Activated gamma-delta T cell (primary cell): ENCODE results near the gene NOC3L.
"Not testable (repeated sequence)": the region's sequence is repeated elsewhere in the genome, so short reads cannot be mapped to it uniquely, and the experiment has no call there.

ENCODE experiments used
- DNase-seq: peaks from one replicate; lab custom pipeline; 2025; lab: John Stamatoyannopoulos, UW
- total RNA-seq, 2 donors: gene quantifications; one replicate each; lab custom pipeline; 2026; lab: John Stamatoyannopoulos, UW

The NOC3L gene
- total RNA-seq: 45.8 to 57.0 reads per million in 2 donors

- DNase-seq: peak; percentile 87
Measured at GRCh38 chr10:94362360-94363250, at the start of gene NOC3L. NOC3L (minus strand) TSS chr10:94362939; CDS start chr10:94362838, 101 bp downstream.

GRCh38 chr10:94412449-94412848 lies 49.7 kb upstream of the NOC3L start:
- no peak for DNase-seq

GRCh38 chr10:94411304-94411703 lies 48.6 kb upstream of the NOC3L start:
- DNase-seq: no peak

GRCh38 chr10:94409021-94409657 lies 46.4 kb upstream of the NOC3L start:
- DNase-seq: no peak

- no peak for DNase-seq
Measured at GRCh38 chr10:94407668-94408067, 44.9 kb upstream of the NOC3L start.

- no peak for DNase-seq
Measured at GRCh38 chr10:94405406-94405805, 42.7 kb upstream of the NOC3L start.

- DNase-seq: no peak
Measured at GRCh38 chr10:94403380-94404213, 40.9 kb upstream of the NOC3L start.

GRCh38 chr10:94402843-94403379 lies 40.2 kb upstream of the NOC3L start:
- DNase-seq: no peak

- no peak for DNase-seq
Measured at GRCh38 chr10:94402204-94402842, 39.6 kb upstream of the NOC3L start, which contains the start of gene TBC1D12. TBC1D12 (plus strand) TSS chr10:94402541; CDS start chr10:94402614, 73 bp downstream.

- DNase-seq: no peak
Measured at GRCh38 chr10:94398762-94399161, 36.0 kb upstream of the NOC3L start.

GRCh38 chr10:94397549-94398370 lies 35.0 kb upstream of the NOC3L start:
- DNase-seq: no peak

GRCh38 chr10:94392117-94392516 lies 29.4 kb upstream of the NOC3L start:
- not testable (repeated sequence) for DNase-seq

- DNase-seq: not testable (repeated sequence)
Measured at GRCh38 chr10:94385733-94386132, 23.0 kb upstream of the NOC3L start.

- DNase-seq: no peak
Measured at GRCh38 chr10:94383530-94383929, 20.8 kb upstream of the NOC3L start.

- no peak for DNase-seq
Measured at GRCh38 chr10:94376865-94377264, 14.1 kb upstream of the NOC3L start.

- DNase-seq: no peak
Measured at GRCh38 chr10:94375374-94375773, 12.6 kb upstream of the NOC3L start.

GRCh38 chr10:94370501-94370900 lies 7.8 kb upstream of the NOC3L start:
- no peak for DNase-seq

GRCh38 chr10:94366382-94366781 lies 3.6 kb upstream of the NOC3L start:
- no peak for DNase-seq

- no peak for DNase-seq
Measured at GRCh38 chr10:94364482-94364881, 1.7 kb upstream of the NOC3L start.

- DNase-seq: no peak
Measured at GRCh38 chr10:94363251-94363565, 469 bp upstream of the NOC3L start.
